LoVo (cell line): ENCODE measurements around the gene CARM1.

Experiments
- DNase-seq: peaks from one replicate; pipeline ENCODE4 v3.0.0-alpha.2; 2016; ENCODE audit warnings: low spot score

CARM1 gene

DNA sequence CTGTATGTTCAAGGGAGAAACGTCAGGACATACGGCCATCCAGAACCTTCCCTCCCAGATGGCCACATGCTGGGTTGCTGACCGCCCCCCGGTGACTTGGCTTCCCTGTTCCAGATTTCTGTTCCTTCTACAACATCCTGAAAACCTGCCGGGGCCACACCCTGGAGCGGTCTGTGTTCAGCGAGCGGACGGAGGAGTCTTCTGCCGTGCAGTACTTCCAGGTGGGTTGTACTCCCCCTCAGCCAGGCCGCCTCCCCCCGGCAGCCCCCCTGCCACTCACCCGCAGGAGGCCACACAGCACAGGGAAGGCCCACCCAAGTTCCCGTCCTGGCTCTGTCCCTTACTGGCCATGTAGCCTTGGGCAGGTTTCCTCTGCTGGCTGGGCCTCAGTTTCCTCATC is 36.6 kb downstream of the CARM1 start:
- no peak for DNase-seq

DNA sequence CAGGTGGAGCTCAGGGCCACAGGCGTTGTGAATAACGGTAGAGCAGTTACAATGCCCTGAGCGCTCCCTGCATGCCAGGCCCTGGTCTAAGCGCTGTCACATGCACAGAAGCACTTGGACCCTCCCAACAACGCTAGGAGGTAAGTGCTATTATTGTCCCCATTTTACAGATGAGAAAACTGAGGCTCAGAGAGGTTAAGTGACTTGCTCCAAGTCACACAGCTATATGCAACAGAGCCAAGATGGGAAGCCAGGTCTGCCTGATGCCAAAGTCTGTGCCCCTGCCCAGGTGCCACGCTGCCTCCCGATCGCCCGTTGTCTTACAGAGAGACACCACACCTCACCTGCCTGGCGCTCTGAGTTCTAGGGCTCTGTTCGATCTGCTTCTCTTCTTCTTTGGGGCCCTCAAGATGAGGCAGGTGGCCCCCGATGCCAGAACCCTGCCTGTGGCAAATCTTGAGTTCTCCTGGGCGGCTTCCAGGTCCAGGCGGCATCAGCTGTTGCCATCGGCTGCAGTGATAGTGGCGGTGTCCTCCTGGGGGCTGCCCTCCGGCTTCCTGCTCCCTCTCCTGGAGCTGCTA is 37.1 kb downstream of the CARM1 start:
- DNase-seq, result no peak

DNA sequence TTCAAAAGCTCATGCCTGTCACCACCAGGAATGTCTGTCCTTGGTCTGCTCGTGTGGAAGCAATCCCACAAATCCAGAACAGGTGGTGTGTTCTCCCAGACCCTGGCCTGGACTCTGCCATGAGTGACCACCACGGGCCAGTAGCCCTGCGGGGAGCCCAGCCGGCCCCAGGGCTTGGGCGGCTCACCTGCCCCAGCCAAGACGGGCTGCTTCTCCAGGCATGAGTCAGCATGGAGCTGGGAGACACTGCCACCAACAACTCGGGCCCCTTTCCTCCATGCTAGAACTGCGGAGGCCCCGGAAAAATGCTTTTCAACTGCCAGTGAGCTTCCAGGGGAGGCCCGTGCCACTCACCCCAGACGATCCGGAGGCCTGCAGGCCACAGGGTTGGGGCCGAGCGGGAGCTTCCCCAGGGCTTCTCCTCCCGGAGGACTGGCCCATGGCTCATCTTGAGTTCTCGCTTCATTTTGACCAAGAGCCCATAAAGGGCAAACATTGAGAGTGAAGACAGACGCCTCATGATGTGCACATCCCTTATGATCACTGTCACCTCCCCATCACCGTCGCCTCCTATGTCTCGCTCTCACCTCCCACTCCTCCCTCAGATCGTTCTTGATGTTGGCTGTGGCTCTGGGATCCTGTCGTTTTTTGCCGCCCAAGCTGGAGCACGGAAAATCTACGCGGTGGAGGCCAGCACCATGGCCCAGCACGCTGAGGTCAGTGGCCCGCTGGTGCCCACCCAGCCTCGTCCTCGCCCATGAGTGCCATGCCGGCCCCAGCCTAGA is 40.4 kb downstream of the CARM1 start:
- no peak for DNase-seq

DNA sequence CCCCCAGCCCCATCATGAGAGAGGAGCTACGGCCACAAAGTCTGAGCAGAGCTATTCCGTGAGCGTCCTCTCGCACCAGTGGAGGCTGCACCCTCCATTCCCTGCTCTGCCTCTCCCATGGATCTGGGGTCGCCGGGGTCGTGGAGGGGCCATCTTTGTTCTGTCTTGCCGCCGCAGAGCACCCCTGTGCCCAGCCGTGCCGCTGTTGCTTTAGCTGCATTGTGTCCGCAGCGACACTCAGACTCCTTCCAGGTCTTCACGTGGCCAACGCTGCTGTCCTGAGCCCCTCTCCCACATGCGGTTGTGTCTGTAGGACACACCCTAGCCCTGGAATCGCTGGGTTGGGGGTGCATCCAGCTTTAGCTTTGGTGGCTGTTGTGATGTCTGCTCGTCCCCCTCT is 41.3 kb downstream of the CARM1 start:
- no peak for DNase-seq

DNA sequence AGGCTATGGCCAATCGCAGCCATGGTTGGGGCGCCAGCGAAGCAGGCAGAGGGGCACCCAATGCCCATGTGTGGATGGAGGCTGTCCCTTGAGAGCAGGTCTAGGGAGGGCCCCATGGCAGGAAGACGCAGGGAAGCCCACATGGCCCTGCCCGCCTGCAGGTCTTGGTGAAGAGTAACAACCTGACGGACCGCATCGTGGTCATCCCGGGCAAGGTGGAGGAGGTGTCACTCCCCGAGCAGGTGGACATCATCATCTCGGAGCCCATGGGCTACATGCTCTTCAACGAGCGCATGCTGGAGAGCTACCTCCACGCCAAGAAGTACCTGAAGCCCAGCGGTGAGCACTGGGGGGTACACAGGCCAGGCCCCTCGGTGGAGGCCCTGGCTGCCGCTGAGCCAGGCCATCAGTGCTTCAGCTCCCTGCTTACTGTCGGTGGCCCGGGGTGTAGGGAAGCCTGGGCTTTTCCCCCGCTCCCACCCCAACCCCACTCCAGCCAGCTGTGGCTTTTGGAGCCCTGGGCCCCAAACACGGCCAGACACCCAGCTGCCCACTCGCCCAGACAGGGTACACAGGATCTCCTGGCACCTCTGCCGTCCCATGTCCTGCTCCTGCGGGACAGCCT is 42.5 kb downstream of the CARM1 start:
- DNase-seq, result no peak

DNA sequence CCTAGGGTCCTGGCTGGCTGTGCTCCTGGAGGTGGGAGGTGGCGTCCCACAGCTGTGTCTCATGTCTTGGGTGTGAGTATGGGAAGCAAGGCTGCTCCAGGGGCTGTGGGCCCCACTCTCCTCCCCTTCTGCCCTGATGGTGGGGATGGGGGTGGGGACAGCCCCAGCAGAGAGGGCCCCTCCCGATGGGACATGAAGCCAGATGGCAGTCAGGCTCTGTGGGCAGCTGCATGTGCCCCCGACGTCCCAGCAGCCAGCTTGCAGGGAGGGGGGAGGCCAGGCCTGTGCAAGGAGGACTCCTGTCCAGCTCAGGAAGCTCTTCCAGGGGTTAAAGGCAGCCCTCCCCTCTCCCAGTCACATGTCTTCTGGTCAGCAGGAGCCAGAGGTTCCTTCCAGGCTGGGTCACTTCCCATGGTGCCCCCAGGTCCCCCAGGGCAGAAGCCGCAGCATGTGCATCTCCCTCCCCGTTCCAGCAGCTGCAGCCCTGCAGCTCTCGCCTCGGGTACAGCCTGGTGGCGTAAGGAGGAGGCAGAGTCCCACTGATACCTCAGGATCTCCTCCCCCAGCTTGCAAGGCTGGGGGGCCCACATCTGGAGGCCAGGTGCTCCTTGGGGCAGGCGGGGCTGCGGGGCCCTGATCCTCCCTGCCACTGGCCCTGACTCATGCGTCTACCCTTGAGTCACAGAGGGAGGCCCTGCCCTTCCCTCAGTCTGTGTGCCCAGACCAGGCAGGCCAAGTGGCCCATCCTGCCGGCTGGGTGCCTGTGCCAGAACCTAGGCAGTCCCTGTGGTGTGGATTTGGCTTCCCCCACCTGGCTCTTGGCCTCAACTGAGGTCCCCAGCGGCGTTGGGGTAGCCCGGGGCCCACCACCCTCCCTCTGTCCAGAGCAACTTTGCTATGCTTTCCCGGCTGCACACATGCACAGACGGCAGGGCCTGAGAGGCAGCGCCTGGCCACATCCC is 44.1 kb downstream of the CARM1 start:
- no peak for DNase-seq

DNA sequence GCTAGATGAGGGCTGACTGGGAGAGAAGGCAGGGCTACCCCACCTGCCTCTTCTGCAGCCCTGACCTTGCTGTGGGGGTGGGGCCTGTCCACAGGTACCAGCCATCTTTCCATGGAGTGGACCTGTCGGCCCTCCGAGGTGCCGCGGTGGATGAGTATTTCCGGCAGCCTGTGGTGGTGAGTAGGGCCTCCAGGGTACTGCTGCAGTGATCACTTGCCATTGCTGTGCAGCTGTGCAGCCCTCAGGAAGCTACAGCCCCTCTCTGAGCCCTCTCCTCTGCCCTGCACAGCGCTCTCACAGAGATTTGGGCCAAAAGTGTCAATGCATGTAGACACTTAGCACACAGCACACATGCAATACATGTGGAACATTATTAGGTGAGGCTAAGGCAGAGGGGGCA is 45.2 kb downstream of the CARM1 start:
- no peak for DNase-seq

DNA sequence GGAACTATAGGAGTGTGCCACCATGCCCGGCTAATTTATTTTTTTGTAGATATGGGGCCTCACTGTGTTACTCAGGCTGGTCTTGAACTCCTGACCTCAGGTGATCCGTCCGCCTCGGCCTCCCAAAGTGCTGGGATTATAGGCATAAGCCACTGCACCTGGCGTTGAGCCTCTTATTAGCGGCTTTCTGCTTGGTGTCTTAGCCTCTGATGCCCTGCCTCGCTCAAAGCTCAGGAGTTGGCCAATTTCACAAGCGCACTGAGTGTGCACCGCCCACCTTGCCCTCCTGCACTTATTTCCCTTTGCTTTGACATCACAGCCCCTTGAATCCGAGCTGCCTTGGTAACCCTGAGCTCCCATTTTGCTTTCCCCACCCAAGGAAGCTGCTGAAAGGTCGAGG is 47.0 kb downstream of the CARM1 start:
- no peak for DNase-seq

DNA sequence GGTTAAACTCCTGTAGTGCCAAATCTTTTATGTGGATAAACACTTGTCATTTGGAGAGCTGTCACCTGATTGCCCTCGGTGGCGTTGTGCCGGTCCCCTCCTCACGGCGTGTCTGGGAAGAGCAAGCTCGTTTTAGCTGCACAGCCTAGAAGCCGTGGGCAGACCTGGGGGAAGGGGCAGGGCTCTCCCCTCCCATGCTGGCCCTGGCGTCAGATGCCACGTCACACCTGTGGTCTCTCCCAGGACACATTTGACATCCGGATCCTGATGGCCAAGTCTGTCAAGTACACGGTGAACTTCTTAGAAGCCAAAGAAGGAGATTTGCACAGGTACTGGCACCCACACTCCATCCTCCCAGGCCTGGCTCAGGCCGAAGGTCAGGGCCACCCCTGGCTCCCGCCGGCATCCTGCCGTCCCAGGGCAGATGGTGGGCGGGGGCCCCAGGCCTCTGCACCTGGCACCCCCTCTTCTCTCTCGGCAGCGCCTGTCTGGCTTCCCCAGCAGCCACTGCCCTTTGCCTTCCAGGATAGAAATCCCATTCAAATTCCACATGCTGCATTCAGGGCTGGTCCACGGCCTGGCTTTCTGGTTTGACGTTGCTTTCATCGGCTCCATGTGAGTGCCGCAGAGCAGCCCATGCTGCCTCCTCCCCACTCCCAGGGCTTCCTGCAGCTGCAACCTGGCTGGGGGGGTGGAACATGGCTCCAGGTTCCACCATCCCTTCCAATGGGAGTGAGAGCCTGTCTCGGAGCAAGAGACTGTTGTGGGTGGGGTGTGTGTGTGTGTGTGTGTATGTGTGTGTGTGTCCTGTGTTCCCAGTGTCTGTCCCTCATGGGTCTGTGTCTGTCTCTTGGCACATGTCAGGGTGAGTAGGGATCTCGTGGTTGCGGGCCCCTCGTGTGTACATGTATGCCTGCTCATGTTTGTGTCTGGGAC is 48.3 kb downstream of the CARM1 start:
- no peak for DNase-seq

DNA sequence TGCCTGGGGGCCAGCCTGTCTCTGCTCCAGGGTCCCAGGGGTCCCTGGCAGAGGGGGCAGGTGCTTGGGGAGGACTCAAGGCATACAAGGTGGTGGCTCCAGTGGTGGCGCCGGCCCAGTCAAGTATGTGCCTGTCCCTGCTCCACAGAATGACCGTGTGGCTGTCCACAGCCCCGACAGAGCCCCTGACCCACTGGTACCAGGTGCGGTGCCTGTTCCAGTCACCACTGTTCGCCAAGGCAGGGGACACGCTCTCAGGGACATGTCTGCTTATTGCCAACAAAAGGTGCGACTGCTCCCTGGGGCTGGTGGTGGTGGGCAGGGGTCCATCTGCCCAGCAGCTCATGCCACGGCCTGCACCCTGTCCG is 48.9 kb downstream of the CARM1 start:
- DNase-seq, result no peak

DNA sequence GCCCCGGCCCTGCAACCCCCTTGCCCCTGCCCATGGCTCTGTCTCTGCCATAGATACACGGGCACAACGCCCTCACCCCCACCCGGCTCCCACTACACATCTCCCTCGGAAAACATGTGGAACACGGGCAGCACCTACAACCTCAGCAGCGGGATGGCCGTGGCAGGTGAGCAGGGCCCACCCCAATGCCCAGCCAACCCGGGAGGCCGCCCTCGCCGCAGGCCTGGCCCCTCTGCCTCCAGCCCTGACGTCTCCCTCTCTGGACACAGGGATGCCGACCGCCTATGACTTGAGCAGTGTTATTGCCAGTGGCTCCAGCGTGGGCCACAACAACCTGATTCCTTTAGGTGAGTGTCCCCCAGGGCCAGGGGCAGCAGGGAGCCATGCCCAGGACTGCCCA is 49.4 kb downstream of the CARM1 start:
- DNase-seq, result no peak

DNA sequence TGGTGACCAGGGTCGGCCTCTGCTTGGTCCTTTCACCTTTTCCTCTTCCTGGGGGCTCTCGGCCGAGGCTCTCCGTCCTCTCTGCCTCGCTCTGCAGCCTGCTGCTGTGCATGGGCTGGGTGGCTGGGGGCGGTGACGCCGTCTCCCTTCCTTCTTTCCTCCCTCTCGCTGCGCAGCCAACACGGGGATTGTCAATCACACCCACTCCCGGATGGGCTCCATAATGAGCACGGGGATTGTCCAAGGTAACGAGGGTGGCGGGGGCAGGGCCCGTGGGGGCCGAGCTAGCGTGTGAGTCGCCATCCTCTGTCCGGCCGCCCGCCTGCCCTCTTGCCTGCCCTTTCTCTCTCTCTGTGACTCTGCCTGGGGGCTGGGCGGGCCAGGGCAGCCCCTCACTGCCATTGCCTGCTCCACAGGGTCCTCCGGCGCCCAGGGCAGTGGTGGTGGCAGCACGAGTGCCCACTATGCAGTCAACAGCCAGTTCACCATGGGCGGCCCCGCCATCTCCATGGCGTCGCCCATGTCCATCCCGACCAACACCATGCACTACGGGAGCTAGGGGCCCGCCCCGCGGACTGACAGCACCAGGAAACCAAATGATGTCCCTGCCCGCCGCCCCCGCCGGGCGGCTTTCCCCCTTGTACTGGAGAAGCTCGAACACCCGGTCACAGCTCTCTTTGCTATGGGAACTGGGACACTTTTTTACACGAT is 50.0 kb downstream of the CARM1 start:
- no peak for DNase-seq

DNA sequence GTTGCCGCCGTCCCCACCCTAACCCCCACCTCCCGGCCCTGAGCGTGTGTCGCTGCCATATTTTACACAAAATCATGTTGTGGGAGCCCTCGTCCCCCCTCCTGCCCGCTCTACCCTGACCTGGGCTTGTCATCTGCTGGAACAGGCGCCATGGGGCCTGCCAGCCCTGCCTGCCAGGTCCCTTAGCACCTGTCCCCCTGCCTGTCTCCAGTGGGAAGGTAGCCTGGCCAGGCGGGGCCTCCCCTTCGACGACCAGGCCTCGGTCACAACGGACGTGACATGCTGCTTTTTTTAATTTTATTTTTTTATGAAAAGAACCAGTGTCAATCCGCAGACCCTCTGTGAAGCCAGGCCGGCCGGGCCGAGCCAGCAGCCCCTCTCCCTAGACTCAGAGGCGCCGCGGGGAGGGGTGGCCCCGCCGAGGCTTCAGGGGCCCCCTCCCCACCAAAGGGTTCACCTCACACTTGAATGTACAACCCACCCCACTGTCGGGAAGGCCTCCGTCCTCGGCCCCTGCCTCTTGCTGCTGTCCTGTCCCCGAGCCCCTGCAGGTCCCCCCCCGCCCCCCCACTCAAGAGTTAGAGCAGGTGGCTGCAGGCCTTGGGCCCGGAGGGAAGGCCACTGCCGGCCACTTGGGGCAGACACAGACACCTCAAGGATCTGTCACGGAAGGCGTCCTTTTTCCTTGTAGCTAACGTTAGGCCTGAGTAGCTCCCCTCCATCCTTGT is 50.7 kb downstream of the CARM1 start:
- DNase-seq, result no peak

DNA sequence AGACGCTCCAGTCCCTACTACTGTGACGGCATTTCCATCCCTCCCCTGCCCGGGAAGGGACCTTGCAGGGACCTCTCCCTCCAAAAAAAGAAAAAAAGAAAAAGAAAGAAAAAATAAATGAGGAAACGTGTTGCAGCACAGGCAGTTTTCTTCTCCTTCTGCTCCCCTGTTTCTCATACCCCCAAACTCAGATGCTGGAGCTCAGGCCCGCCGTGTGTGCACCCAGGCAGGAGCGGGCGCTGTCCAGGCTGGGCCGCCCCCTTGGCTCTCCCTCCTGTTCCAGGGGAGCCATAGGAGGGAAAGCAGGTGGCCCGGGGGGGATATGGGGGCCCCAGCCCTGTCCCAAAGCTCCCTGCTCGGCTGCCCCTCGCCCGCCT is 51.3 kb downstream of the CARM1 start:
- DNase-seq, result no peak

DNA sequence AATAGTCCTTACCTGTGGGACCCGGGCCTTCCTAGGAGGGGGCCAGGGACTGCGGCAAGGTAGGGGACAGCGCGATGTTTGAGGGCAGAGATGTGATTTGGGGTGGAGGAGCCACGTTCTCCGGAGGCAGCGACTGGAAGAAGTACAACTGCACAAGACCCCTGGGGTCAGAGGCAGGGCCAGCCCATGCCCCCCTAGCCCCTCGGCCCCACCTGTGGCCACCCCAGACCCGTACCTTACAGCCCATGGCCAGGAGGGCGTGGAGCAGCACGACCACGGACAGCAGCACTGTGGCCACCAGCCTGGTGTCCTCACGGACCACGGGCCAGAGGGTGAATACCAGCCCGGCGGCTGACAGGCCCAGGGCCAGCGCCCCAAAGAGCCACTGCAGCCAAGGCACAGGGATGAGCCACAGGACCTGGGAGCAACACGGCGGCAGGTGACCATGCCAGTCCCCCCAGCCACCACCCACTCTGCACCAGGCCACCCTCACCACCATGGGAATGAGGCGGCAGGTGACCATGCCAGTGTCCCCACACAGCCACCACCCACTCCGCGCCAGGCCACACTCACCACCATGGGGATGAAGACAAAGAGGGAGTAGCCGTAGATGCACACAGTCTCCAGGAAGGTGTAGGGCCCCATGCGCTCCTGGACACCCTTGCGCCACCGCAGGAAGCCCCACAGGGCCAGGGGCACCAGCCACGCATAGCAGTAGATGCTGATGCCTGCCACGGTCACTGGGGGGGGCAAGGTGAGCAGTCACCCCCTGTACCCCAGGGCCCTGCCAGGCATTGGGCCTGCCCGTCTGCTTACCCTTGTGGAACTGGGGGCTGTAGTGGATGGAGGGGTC is 52.1 kb downstream of the CARM1 start:
- no peak for DNase-seq

DNA sequence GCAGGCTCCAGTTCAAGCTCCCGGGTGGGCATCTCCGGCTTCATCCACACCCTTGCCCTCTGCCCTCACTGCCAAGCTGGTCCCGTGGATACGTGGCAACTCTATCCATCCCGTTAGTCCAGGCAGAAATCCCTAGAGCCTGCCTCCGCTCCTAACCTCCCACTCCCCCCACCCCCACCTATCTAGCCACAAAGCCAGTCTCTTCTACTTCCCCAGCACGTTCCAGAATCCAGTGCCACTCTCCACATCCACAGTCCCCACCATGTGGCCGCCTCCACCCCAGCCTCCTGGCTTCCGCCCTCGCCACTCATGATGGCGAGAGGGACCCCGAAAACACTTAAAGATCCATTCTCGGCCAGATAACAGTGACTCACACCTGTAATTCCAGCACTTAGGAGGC is 53.2 kb downstream of the CARM1 start:
- DNase-seq, result no peak

DNA sequence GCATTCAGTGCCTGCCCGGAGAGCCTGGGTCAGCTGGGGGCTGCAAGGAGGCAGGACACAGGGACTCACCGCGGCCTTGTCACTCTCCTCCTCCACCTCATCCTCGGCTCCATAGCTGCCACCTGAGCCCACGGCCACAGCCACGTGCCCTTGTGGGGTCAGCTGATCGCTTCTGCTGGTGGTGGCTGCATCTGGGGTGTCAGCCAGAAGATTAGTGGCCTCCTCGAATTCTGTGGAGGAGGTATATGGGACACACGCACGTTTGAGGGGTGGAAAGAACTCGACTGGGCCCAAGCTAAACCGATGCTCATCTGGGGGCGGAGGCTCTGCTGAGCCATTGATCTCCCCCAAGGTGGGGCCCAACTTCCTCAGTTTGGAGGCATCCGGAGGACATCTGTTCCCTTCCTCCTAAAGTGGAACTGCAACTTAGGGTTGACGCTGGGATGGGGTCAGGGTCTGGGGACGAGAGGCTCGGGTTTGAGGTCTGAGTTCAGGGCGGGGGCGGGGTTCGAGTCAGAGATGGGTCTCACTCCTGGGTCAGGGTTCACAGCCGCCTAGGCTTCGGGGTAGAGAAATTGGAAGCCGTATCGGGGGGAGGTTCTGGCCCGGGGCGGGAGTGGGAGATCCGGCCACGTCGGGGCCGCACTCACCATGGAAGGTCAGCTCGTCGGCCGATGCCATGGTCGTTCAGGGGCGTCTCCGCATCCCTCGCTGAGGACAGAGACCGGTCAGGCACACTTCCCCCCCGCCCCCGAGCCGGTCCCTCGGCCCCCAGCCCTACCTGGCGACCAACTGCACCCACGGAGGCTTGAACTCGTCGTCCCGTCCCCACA is 56.6 kb downstream of the CARM1 start:
- no peak for DNase-seq
